ENCODE data around the gene DNAJC13.

DNA sequence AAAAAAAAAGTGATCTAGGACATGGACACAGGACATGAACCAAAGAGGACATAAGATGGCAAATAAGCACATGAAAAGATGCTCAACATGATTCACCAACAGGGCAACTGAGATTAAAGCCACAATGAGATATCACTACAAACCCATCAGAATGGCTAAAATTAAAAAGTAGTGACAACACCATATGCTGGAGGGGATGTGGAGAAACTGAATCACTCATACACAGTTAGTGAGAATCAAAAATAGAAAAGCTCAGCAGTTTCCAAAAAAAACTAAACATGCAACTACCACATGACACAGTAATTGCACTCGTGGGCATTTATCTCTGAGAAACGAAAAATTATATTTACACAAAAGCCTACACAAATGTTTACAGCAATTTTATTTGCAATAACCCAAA is 151.9 kb downstream of the DNAJC13 start:
- TF ChIP-seq, protein P1, sequence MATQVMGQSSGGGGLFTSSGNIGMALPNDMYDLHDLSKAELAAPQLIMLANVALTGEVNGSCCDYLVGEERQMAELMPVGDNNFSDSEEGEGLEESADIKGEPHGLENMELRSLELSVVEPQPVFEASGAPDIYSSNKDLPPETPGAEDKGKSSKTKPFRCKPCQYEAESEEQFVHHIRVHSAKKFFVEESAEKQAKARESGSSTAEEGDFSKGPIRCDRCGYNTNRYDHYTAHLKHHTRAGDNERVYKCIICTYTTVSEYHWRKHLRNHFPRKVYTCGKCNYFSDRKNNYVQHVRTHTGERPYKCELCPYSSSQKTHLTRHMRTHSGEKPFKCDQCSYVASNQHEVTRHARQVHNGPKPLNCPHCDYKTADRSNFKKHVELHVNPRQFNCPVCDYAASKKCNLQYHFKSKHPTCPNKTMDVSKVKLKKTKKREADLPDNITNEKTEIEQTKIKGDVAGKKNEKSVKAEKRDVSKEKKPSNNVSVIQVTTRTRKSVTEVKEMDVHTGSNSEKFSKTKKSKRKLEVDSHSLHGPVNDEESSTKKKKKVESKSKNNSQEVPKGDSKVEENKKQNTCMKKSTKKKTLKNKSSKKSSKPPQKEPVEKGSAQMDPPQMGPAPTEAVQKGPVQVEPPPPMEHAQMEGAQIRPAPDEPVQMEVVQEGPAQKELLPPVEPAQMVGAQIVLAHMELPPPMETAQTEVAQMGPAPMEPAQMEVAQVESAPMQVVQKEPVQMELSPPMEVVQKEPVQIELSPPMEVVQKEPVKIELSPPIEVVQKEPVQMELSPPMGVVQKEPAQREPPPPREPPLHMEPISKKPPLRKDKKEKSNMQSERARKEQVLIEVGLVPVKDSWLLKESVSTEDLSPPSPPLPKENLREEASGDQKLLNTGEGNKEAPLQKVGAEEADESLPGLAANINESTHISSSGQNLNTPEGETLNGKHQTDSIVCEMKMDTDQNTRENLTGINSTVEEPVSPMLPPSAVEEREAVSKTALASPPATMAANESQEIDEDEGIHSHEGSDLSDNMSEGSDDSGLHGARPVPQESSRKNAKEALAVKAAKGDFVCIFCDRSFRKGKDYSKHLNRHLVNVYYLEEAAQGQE (IDR thresholded peaks at IDR 0.05; ENCODE audit: insufficient read depth in 1 of 2, low read depth in 2 of 2, low read length in 2 of 2): no peak
- TF ChIP-seq POLR2AphosphoS5 (IDR thresholded peaks at IDR 0.05; ENCODE audit: low read depth, low read length): no peak

Measured in PFSK-1 (cell line).